Testis (tissue), 3 donors: Measurements from ENCODE around the gene GPR68. TPM values are rescaled to one million over a fixed set of nuclear protein-coding genes. Genes with fewer than 3 reads are reported as not detected.
A peak's percentile ranks its signal among the peaks of the same experiment; 100 is the strongest.

Source experiments
- DNase-seq: peaks from one replicate; pipeline ENCODE4 v3.0.0-alpha.2; 2019
- H3K27ac ChIP-seq, 2 donors: fragments of 200-600 bp; sonication (generic); one replicate each; pipeline ENCODE4 v1.5.1; 2019
- H3K27me3 ChIP-seq: fragments of 200-600 bp; sonication (generic); one replicate; pipeline ENCODE4 v1.5.1; 2019
- H3K36me3 ChIP-seq: fragments of 200-600 bp; sonication (generic); one replicate; pipeline ENCODE4 v1.5.1; 2017; ENCODE audit warnings: low read depth; ENCODE audit errors: missing control alignments
- H3K4me1 ChIP-seq: fragments of 200-600 bp; sonication (generic); one replicate; pipeline ENCODE4 v1.5.1; 2019
- H3K4me3 ChIP-seq, 2 donors: fragments of 200-600 bp; sonication (generic); one replicate each; pipeline ENCODE4 v1.5.1; 2017 to 2019
- H3K9me3 ChIP-seq: fragments of 200-600 bp; sonication (generic); one replicate; pipeline ENCODE4 v1.5.1; 2017
- CTCF ChIP-seq, 3 experiments: fragments of 450-650 bp in 2 of 3; fragments of 200-600 bp in 1 of 3; sonication (generic) in 1 of 3; IDR thresholded peaks; one replicate each; pipeline ENCODE4 v1.5.1; 2016 to 2019; ENCODE audit warnings: antibody characterized with exemption in 3 of 3, mild to moderate bottlenecking in 2 of 3, moderate library complexity in 1 of 3
- POLR2A ChIP-seq: fragments of 450-650 bp; IDR thresholded peaks from one replicate; pipeline ENCODE4 v1.6.1; 2017; ENCODE audit warnings: antibody characterized with exemption, mild to moderate bottlenecking, moderate library complexity
- WGBS, 2 donors: methylation state at CpG; one replicate each; pipeline ENCODE4 v1.1.5; 2018; 5-methylcytosine and 5-hydroxymethylcytosine counted together
- intact Hi-C: fragments of 100-400 bp; cut with DNase I; formaldehyde crosslinking; loops from one replicate; pipeline ENCODE4 v1.15.1; 2023; ENCODE audit warnings: low total_unique reads
- polyA plus RNA-seq: library from polyadenylated mRNA; stranded (reverse); fragments of 350-450 nt; fragmentation: Illumina TruSeq; extraction: RNeasy Lipid Tissue Mini Kit (QIAGEN cat#74804); gene quantifications from one replicate; pipeline ENCODE4 v1.2.3, GENCODE V29; 2014; ENCODE audit warnings: low read depth, low replicate concordance; ENCODE audit not compliant: insufficient read depth
- total RNA-seq, 2 donors: library from RNA; depleted of rRNA; stranded (reverse); fragments of >200 nt; gene quantifications; one replicate each; pipeline ENCODE4 v1.2.3, GENCODE V29; 2016

The GPR68 gene
- total and polyA plus RNA-seq, 3 donors from 2014 or later = 1.1 to 3.8 (median 2.4) TPM

DNA sequence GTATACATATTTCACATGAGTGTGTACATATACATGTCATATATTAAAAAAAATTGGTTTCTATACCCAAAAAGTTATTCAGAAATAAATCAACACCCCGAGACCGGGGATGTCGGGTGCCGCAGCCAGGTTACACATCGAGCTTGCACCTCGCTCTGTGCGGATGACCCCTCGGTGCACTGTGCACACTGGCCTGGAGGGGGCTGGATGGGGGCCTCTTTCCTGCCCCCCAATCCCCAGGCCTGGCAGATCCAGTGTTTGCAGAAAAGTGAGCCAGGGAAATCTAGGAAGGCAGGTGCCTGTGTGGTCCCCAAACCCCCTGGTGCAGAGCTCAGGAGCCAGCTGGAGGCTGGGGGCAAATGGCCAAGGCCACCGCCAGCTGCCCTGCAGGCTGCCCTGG lies 27.1 kb upstream of the GPR68 start:
- no peak for DNase-seq
- WGBS, 2 donors = 73 to 89% methylated on average over 9 of the region's 9 CpGs
- peaks cover 22% of the 10 kb centered on the region for H3K4me1 ChIP-seq
- intact Hi-C loops = no loop called here
- H3K9me3 ChIP-seq = no peaks in the 10 kb centered on the region
- H3K36me3 ChIP-seq = no peaks in the 10 kb centered on the region
- no peak overlapping the region for H3K4me3 ChIP-seq
- TF ChIP-seq CTCF (IDR thresholded peaks at IDR 0.05) (no peak), POLR2A (no peak)
- H3K27ac ChIP-seq = peak overlapping the region in 1 of 2 donors; percentile 39
- H3K27me3 ChIP-seq = no peaks in the 10 kb centered on the region

GRCh38 chr14:91270619-91271018 lies 26.1 kb upstream of the GPR68 start:
- Histone ChIP-seq H3K36me3 (no peaks in the 10 kb centered on the region), H3K9me3 (no peaks in the 10 kb centered on the region), H3K4me3 (no peak overlapping the region), H3K27ac (no peak overlapping the region), H3K27me3 (no peaks in the 10 kb centered on the region), H3K4me1 (peaks cover 30% of the 10 kb centered on the region)
- DNase-seq = no peak
- 50 to 58% methylated on average over 5 of the region's 8 CpGs for WGBS, 2 donors
- no peak for TF ChIP-seq CTCF (IDR thresholded peaks at IDR 0.05)
- no peak for TF ChIP-seq POLR2A
- intact Hi-C loops = no loop called here

DNA sequence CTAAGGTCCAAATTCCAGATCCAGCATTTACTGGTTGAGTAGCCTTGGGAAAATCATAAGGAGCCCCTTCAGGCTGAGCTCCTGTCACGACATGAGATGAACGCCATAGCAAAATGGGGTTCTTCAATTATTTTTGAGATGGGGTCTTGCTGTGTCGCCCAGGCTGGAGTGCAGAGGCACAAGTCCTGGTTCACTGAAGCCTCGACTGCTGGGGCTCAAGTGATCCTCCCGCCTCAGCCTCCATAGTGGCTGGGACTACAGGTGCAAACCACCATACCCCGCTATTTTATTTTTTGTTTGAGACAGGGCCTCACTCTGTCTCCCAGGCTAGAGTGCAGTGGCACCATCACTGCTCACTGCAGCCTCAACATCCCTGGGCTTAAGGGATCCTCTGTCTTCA lies 25.7 kb upstream of the GPR68 start:
- no peak for DNase-seq
- WGBS, 2 donors = 87 to 89% methylated on average over 6 of the region's 6 CpGs
- H3K27ac ChIP-seq = peak overlapping the region; percentile 26 to 76
- H3K27me3 ChIP-seq = no peaks in the 10 kb centered on the region
- TF ChIP-seq POLR2A (no peak), CTCF (IDR thresholded peaks at IDR 0.05) (no peak)
- H3K4me3 ChIP-seq = no peak overlapping the region
- no peaks in the 10 kb centered on the region for H3K9me3 ChIP-seq
- peaks cover 30% of the 10 kb centered on the region for H3K4me1 ChIP-seq
- H3K36me3 ChIP-seq = no peaks in the 10 kb centered on the region
- intact Hi-C loops = no loop called here

DNA sequence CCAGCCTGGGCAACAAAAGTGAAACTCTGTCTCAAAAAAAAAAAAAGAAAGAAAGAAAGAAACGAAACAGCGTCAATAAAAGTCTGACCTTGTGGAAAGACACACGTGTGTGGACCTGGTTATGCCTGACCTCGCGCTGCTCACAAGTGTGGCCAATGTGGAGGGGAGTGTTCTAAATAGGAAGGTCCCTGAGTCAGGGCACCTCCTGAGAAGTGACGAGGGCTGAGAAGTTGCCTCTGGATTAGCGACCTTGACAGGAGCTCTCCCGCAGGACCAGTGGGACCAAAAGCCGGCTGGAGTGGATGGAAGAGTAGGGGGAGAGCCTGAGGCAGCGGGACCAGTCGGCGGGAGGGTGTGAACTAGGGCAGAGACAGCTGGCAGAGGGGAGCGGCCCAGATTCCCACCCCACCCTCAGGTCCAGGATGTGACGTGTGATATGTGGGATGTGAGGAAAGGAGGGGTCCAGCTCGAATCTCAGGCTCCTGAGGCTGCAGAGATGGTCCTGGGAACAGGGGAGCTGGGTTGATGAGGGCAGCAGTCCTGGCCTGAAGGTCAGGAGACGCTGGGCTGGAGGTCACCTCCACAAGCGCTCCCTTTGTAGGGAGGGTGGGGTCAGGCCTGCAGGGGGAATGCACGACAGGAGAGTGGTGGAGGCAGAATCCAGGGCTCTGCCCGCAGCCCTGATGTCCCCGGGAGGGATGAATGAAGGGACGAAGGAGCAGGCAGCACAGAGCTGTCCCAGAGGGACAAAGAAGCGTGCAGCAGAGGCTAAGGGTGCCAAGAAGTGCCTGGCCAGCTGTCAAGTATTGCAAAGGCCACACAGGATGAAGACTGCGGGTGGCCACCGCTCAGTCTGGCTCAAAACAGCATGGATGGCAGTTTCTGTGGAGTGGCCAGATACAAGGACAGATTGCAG lies 24.8 kb upstream of the GPR68 start:
- intact Hi-C loops = no loop called here
- peak; percentile 69 for DNase-seq
- Histone ChIP-seq H3K9me3 (no peaks in the 10 kb centered on the region), H3K36me3 (no peaks in the 10 kb centered on the region), H3K27me3 (no peaks in the 10 kb centered on the region), H3K4me1 (peaks cover 34% of the 10 kb centered on the region), H3K27ac (peak overlapping the region; percentile 26 to 76), H3K4me3 (no peak overlapping the region)
- WGBS, 2 donors = 32 to 46% methylated on average over 23 to 24 of the region's 24 CpGs
- TF ChIP-seq CTCF (IDR thresholded peaks at IDR 0.05) (no peak), POLR2A (no peak)
